ENCODE measurements around the gene SPO11.

GRCh38 chr20:57287901-57288300 is 41.7 kb upstream of the SPO11 start:
- TF ChIP-seq, protein P1, sequence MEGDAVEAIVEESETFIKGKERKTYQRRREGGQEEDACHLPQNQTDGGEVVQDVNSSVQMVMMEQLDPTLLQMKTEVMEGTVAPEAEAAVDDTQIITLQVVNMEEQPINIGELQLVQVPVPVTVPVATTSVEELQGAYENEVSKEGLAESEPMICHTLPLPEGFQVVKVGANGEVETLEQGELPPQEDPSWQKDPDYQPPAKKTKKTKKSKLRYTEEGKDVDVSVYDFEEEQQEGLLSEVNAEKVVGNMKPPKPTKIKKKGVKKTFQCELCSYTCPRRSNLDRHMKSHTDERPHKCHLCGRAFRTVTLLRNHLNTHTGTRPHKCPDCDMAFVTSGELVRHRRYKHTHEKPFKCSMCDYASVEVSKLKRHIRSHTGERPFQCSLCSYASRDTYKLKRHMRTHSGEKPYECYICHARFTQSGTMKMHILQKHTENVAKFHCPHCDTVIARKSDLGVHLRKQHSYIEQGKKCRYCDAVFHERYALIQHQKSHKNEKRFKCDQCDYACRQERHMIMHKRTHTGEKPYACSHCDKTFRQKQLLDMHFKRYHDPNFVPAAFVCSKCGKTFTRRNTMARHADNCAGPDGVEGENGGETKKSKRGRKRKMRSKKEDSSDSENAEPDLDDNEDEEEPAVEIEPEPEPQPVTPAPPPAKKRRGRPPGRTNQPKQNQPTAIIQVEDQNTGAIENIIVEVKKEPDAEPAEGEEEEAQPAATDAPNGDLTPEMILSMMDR (conservative IDR thresholded peaks at IDR 0.05 in 1 of 2, IDR thresholded peaks at IDR 0.05 in 1 of 2; ENCODE audit: extremely low read depth in 1 of 2, insufficient read depth in 1 of 2, low read depth in 1 of 2, low read length in 2 of 2), result no peak
- no peak for TF ChIP-seq EZH2 (IDR thresholded peaks at IDR 0.05; ENCODE audit: borderline replicate concordance, low read length)

All from mammary epithelial cell (primary cell).